ENCODE data around the gene SPATC1L.
A peak's percentile ranks its signal among the peaks of the same experiment; 100 is the strongest.

The SPATC1L gene

DNA sequence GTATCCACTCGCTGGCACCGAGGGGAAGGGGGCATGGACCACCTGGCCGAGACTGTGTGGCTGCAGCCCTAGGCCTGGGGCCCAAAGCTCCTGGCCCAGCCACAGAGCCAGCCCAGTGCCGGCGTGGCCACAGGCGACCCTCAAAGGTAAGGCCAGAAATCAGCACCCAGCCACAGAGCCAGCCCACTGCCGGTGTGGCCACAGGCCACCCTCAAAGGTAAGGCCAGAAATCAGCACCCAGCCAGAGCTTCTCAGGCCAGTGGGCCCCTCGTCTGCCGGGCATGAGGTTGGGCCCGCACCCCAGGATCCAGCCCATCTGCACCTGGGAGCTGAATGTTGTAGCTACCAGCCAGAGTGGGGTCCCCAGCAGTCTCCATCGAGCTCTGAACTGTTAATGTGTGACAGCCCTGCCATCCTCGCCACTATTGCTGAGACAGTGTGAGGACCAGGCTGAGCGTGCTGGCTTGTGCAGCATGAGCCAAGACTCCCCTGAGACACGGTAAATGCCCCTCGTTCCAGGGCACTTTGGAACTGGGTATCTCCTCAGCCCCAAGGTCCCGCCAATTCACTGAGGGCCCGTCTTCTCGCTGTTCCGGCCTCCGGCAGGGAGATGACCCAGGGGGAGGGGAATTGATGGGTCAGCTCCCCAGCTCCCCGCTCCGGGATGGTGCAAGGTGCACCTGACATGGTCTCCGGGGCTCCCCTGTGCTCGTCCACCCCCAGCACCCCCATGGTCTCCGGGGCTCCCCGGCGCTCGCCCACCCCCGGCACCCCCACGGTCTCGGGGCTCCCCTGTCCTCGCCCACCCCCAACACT is 24.2 kb downstream of the SPATC1L start:
- DNase-seq, result no peak

DNA sequence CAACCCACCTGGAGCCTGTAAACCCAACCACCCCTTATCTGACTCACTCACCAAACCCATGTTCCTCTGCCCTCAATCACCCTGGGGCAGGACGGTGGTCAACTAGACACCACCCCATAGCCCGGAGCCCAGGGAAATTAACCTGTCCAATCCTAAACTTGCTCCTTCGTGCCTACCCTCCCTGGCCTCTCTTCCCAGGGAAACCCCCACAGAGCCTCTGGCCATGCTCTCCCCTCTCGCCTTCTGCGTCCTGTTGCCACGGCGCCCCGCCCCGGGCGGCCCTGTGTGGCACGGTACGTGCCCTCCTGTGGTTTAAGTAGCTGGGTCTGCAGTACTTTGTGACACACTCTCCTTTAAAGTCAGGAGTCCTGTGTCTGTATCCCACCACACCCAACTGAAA is 24.9 kb downstream of the SPATC1L start:
- DNase-seq, result no peak

DNA sequence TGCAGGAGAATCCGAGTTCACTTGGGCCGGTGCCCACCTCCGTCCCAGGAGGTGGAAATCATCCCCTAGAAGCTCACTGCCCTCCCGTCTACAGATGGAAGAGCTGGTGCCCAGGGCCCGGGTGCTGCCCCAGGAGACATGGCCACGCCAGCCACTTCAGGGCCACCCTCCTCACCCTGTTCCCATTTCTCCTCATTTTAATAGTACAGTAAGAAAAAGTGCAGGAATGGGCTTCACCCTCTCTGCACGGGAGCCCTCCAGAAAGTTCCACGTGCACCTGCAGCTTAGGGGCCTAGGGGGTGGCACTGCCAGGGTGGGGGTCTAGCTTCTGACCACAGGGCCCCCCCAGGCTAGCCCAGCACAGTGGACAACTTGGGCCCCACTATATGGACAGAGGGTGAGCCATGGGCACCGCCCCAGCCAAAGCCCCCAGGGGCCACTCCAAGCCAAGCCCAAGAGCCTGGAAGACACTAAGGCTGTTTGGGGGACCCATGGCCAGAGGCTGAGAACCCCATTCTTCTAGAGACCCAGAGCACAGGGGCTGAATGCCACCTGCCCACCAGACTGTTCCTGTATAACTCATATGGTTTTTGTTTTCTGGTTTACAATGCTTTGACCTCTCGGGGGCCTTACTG is 25.5 kb downstream of the SPATC1L start:
- DNase-seq, result no peak

DNA sequence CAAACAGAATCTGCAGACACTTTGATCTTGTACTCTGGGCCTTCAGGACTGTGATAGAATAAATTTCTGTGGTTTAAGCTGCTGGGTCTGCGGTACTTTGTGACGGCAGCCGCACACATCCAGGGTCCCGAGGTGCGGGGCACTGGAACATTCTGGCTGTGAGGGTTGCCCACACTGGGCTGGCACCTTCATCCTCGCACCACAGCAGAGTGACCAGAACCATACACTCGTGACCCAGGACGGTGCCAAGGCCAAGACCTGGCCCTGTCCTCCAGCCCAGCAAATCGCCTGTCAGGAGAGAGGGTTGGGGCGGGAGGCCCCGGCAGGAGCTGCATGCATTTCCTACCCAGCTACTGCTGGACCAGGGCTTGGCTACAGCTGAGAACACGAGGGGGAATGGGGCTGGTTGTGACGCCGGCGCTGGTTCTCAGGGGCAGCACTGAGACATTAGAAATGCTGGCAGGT is 26.2 kb downstream of the SPATC1L start:
- no peak for DNase-seq

DNA sequence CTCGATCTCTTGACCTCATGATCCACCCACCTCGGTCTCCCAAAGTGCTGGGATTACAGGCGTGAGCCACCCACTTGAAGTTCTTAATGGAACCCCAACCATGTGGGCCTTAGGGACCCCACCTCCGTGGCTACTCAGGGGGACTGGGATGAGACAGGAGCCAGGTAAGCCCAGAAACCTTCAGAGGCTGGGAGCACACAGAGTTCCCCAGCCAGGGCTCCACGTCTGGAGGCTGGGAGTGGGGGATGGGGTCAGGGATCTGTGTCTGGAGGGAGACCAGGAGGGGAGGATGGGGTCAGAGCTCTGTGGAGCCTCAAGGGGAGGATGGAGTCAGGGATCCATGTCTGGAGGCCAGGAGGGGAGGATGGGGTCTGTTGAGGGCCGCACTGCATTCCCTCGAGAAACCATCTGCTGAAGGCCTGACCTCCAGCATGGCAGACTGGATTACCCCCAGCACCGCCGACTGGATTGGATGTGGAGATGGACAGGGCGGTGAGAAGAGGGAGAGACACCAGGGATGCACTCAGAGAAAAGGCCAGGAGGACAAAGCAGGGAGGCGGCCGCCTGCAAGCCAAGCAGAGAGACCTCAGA is 26.8 kb downstream of the SPATC1L start:
- no peak for DNase-seq

DNA sequence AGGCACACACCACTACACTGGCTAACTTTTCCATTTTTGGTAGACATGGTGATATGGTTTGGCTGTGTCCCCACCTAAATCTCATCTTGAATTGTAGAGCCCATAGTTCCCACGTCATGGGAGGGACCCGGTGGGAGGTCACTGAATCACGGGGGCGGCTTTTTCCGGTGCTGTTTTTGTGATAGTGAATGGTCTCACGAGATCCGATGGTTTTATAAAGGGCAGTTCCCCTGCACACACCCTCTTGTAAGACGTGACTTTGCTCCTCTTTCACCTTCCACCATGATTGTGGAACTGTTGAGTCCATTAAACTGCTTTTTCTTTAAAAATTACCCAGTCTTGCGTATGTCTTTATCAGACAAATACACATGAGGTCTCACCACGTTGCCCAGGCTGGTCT is 27.6 kb downstream of the SPATC1L start:
- DNase-seq, result no peak

DNA sequence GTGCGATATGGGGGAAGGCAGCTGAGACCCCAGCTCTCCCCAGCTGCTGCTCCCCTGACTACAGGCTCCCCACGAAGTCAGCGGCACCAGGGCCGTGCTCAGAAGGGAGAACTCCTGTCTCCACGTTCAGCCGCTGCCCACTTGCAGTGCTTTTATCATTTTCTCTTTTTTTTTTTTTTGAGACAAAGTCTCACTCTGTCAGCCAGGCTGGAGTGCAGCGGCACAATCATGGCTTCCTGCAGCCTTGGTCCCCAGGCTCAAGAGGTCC is 27.9 kb downstream of the SPATC1L start:
- no peak for DNase-seq

DNA sequence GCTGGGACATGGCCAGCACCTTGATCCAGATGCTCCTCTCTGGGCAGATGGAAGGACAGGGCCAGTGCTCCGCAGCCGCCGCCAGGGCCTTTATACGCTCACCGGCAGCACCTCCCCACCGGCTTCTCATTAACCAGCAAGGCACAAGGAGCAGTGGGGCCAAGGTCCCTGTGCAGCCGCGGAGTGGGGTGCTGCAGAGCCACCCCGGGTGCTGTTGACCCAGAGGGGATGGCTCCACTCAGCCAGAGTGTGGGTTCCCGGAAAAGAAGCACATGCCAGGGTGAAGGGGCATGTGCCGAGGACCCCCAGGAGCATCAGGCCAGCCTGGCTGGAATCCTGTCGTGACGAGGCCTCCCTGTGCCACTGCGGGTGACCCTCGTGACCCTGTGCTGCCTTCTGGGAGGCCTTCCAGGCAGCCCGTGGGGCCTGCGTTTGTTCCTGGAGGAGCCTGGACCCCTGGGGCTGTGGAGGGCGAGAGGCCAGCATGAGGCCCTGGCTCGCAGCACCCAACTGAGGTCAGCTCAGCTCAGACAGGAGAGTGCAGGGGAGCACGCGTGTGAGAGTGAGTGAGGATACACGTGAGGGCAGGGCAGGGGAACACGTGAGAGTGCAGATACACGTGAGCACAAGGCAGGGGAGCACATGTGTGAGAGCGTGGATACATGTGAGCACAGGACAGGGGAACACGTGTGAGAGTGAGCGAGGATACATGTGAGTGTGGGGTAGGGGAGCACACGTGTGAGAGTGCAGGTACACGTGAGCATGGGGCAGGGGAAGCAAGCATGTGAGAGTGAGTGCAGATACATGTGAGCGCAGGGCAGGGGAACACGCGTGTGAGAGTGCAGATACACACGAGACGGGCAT is 28.5 kb downstream of the SPATC1L start, which contains the start of gene FTCD:
FTCD (minus strand) TSS at position 66 of the 864 bp plus-strand sequence; CDS start at position 10, 56 bp downstream.
- no peak for DNase-seq

DNA sequence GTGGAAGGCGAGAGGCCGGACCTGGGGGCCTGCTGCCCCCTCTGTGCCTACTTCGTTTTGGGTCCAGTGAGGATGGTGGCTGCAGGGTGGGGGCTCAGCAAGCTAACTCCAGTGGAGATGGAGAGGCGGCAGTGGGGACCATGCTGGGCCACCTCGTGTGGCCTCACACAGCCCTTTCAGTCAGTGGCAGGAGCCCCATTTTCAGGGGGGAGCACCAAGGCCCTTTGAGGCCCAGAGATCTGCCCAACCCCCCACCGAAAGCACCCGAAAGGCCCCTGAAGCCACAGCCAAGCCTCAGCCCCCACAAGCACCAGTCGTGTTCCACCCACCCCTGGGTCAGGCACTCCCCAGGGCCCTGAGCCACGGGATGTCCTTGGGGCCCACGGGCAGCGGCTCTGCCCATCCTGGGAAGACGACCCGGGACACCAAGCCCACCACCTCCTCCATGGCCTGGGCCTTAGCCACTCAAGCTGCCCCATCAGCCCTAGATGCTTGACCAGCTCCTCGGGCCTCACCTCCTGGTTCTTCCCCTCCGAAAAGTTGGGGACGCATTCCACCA is 29.2 kb downstream of the SPATC1L start:
- DNase-seq, result no peak

DNA sequence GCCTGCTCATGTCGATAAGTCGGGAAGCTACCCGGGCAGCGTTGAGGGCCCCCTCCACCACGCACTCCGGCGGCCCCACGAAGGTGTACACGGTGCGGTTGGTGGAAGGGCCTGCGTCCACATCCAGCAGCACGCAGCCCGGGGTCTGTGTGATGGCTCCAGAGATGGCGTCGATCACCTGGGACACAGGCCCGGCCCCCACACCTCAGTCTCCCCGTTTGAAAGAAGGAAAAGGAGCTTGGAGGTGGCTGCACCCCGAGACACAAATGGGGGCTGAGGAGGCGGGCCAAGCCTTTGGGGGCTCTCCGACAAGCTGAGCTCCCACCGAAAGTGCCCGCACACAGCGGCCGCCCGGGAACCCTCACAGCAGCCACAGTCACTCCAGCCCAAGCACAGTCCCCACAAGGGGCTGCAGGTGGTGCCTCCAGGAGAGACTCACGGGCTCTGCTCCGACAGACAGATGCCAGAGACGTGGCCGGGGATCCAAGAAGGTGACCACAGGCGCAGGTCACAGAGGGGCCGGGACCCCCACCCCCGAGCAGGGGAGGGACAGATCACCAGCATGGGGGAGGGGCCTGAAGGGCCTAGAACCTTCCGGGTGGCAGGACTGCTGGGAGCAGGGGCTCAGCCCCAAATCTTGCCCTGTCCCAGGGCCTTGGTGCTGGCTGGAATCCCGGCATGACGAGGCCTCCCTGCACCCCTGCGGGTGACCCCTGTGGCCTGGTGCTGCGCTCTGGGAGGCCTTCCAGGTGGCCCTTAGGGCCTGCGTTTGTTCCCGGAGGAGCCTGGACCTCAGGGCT is 29.9 kb downstream of the SPATC1L start:
- no peak for DNase-seq

DNA sequence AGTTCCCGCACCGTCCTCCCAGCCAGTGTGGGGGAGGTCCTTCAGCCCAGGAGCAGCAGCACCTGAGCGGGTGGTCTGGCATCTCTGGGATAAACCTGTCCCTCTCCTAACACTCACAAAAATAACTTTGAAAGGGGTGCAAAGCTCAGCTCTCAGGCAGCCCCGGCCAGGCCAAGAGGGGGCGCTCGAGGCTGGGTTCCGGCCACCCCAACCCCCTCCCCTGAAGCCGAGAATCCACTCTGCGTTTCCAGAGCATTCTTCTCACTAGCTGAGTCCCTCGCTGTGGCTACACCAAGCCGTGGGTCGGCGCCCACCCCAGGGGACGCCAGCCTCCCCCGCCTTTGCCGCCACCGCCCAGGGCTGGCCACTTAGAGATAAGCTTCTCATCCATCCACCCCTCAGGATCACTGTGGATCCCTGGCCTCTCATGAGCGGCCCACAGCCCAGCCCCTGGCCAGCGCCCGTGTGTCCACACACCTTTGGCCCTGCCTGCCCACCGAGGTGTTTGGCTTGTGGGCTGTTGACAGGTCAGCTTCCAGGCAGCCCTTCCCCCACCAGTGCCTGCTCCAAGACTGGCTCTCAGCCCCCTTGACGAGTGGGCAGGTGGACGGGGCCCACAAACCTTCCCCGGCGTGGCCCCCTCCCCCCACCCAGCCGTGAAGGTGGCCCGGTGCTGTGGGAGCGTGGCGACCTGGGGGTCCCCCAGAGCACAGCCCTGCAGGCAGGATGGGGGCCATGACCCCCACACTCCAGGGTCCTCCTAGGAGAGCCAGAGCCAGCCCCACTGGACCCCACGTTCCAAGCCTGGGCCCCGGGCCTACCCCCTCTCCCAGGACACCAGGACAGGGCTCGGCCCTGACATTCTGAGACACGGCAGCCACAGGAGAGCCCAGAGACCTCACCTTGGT is 30.8 kb downstream of the SPATC1L start:
- peak; percentile 48 for DNase-seq

DNA sequence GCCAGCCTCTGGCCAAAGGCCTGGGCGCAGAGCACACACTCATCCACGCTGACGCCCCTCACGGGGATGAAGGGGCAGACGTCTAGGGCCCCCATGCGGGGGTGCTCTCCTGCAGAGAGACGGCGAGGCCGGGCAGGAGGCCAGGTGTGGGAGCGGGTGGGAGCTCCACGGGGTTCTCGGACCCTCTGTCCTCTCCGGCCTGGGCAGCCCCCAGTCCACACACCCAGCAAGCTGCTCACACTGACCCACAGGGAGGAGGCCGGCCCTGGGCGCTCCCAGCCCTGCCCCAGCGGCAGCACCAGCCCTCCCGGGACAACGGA is 31.4 kb downstream of the SPATC1L start:
- no peak for DNase-seq

DNA sequence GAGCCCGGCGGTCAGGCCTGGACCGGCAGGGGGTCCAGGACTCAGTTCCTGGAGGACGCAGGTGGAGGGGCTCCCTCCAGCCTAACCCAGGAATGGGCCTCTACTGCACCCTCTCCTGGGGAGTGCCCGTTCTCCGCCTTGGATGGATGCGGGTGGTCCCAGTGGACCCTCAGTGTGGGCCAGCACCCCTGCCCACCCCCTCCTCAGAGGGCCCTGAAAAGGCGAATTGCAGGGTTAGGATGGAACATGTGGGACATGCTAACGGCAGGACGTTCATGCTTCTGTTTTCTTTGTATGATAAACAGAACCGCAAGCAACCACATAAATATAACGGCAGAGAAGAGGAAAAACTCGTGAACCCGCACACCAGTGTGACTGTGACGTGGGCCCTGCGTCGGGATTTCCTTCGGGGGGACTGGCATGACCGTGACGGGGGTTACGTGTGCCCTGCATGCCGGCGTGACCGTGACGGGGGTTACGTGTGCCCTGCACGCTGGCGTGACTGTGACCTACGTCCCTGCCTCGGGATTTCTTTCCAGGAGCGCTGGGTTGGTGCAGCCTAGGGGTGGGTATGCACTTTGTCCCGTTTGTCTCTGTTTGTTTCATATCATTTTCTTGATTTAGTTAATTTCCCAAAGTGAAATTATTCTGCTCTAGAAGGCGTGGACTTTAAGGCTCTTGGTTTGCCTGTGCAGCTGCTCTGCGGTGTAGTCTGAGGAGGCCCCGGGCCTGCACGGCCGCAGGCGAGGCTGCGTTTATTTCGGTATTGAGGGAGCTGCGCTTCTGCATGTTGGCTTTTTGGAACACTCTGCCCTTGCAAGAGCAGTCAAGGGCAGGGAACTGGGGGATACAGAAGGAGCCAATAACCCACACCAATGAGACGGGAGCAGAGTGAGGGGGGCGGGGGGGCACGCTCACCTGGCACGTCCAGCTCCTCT is 32.0 kb downstream of the SPATC1L start:
- no peak for DNase-seq

DNA sequence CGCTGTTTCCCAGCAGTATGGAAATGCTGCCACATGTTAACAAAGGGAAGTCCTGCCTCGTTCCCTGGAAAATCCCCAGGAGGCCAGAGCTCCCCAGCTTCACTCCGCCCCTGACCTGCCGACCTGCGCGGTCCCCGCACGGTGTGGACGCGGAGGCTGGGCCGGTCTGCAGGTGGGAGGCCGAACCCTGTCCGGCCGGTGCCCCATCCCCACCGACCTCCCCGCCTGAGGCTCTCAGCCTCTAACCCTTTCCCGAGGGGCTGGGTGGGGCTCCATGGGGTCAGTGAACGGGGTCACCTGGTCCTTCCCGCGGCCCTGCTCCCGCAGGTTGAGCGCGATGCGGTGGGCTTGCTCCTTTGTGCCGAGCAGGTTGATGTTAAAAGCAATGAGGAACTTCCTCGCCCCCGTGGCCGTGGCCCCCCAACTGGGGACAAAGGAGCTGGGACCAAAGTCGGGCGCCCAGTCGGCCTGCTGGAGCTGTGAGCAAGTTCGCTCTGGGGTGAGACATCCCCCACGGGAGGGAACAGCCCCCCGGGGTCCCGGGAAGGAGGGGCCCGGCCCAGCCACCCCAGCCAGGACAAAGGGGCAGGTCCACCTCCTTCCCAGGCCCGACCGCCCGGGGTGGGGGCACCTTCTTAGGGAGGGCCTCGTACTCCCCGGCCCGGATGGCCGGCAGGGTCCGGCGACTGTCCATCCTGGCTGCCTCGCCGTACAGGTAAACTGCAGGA is 32.8 kb downstream of the SPATC1L start:
- DNase-seq, result no peak

DNA sequence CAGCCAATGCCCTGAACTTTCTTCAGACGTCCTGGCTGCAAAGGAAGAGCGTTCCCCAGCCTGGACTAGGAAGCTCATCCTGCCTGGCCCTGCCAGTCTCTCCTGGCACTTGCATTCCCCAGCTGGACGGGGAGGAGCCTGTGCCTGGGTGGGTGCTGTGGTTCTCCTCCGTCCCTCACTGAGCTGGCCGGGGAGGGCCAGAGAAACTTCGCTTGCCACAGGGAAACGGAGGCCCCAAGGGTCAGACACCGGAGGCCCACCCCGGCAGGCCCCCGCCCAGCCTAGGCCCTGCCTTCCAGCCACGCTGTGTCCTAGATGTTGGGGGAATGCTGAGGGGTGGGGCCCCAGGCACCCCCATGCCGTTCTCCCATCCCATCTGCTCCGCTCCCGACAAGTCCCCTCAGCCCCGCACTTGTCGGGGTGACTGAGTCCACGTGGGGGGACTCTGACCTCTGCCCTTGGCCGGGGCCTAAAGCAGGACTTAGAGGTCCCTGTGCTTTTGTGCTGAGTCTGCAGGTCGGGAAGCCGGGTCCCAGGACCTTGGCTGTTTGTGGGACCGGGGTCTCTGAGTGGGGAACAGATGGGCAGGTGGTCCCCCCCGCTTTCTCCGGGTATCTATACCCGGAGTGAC is 33.7 kb downstream of the SPATC1L start:
- no peak for DNase-seq

DNA sequence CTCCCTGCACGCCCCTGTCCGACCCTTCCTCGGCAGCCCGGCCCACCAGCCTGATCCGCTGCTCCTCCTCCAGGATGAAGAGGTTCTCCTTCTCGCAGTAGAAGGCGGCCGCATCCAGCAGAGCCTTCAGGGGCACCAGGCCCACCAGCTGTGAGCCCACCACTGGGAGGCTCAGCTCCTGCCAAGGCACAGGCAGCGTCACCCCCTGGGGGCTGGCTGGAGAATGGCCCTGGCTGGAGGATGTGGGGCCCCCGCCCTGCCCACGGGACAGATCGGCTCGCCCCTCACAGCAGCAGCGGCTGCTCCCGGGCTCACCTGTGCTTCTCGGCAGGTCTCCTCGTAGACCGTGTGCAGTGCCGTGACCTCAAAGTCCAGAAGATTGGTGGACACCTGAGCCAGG is 34.2 kb downstream of the SPATC1L start:
- DNase-seq, result no peak

DNA sequence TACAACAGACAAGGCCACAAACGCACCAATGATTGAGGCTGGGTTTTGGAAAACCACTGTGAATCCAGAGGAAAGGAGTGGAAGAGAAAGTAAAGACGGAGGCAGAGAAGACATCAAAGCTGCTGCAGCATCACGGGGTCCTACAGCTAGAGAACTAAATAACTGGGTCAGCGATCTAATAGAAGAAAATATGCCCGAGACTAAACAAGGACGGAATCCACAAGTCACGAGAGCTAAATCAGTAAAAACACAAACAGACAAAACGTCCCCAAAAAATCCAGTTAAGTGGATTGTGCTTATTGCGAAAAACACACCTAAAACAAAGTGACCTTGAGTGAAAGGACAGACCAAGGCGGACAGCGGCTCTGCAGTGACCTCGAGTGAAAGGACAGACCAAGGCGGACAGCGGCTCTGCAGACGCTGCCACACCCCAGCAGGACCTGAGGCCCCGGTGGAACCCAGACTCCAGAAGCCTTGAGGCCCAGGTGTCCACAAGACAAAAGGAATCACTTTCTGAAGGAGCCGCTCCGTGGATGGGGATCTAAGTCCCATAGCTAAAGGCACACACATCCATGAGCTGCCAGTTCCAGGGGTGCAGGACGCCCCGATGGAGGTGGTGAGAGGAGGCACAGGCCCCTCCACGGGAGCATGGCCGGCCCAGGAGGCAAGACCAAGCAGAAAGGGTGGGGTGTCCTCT is 34.9 kb downstream of the SPATC1L start:
- DNase-seq, result no peak

DNA sequence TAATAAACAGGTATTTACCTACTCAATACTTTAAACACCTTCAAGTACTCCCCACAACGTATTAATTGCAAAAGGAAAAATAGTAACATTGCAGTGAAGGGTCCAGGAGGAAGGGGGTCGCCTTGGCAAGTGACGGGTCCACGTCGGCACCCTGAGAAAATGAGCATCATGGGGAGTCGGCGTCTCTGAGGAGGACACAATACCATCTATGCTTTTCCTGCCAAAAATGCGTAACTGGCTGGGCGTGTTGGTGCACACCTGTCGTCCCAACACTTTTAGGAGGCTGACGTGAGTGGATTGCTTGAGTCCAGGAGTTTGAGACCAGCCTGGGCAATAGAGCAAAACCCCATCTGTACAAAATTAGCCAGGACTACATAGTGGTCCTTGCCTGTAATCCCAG is 36.2 kb downstream of the SPATC1L start:
- DNase-seq, result no peak

Measured in fibroblast of upper back skin (primary cell).